ENCODE results near the gene ZNF648.
"Not testable (repeated sequence)": the region's sequence is repeated elsewhere in the genome, so short reads cannot be mapped to it uniquely, and the experiment has no call there.

Gene ZNF648

DNA sequence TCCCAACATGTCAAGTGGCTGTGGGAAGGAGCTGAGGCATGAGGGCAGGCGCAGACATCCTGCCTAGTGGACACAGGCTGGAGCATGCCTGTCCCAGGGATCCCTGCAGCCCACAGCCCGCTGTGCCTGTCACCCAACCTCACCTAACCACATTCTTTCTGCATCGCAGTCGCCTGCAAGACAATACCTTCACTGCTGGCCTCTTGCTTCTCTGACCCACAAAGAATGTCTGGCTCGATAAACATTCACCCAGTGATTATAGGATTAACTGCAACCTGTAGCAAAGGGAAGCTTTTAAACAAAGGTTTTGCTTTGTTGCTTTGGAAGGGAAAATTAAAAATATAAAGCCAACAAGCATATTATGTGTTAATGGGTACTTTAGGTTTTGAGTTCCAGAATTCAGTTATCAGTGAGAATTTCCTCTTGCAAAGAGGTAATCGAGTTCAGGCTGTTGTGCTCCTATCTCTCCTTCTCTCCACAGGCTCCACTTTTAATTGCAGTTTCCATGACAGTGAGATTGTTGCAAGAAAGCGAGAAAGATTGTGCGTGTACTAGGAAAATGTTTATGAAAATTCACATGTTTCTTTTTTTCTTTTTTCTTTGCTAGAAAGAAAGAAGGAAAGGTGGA, 40.0 kb upstream of the ZNF648 start:
- Histone ChIP-seq H3K4me1 (ENCODE audit: insufficient read depth, poor library complexity, severe bottlenecking) (peaks cover 20% of the 10 kb centered on the region), H3K9me3 (ENCODE audit: severe bottlenecking) (peaks cover 1% of the 10 kb centered on the region), H3K27me3 (ENCODE audit: insufficient read depth, poor library complexity, severe bottlenecking) (no peaks in the 10 kb centered on the region), H3K36me3 (ENCODE audit: low read depth) (no peaks in the 10 kb centered on the region), H3K27ac (ENCODE audit: poor library complexity, severe bottlenecking) (peak overlapping the region; percentile 53), H3K4me3 (ENCODE audit: severe bottlenecking) (no peak overlapping the region)
- ATAC-seq (ENCODE audit: low read depth) (peak; percentile 97), DNase-seq (ENCODE audit: low spot score) (peak; percentile 69)
- TF ChIP-seq, protein P1, sequence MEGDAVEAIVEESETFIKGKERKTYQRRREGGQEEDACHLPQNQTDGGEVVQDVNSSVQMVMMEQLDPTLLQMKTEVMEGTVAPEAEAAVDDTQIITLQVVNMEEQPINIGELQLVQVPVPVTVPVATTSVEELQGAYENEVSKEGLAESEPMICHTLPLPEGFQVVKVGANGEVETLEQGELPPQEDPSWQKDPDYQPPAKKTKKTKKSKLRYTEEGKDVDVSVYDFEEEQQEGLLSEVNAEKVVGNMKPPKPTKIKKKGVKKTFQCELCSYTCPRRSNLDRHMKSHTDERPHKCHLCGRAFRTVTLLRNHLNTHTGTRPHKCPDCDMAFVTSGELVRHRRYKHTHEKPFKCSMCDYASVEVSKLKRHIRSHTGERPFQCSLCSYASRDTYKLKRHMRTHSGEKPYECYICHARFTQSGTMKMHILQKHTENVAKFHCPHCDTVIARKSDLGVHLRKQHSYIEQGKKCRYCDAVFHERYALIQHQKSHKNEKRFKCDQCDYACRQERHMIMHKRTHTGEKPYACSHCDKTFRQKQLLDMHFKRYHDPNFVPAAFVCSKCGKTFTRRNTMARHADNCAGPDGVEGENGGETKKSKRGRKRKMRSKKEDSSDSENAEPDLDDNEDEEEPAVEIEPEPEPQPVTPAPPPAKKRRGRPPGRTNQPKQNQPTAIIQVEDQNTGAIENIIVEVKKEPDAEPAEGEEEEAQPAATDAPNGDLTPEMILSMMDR (IDR thresholded peaks at IDR 0.05; ENCODE audit: poor library complexity, severe bottlenecking) = no peak

DNA sequence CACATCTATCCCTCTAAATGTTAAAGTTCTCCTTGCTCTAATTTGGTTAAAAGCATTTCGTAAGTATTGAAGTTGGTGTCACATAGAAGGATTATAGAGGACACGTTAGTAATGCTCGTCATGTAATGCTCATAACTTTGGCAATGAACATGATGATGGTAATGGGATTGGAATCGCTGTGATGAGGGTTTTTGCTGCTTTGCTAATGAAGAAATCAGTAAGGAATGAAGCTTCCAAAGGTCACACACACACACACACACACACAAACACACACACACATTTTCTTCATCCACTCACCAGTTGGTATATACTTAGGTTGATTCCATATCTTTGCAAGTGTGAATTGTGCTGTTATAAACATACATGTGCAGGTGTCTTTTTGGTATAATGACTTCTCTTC, 36.8 kb upstream of the ZNF648 start:
- H3K27ac ChIP-seq (ENCODE audit: poor library complexity, severe bottlenecking) = no peak overlapping the region
- TF ChIP-seq, protein P1 (IDR thresholded peaks at IDR 0.05; ENCODE audit: poor library complexity, severe bottlenecking) = no peak
- H3K9me3 ChIP-seq (ENCODE audit: severe bottlenecking) = no peaks in the 10 kb centered on the region
- no peaks in the 10 kb centered on the region for H3K36me3 ChIP-seq (ENCODE audit: low read depth)
- H3K27me3 ChIP-seq (ENCODE audit: insufficient read depth, poor library complexity, severe bottlenecking) = no peaks in the 10 kb centered on the region
- ATAC-seq (ENCODE audit: low read depth) (no peak), DNase-seq (ENCODE audit: low spot score) (no peak)
- H3K4me1 ChIP-seq (ENCODE audit: insufficient read depth, poor library complexity, severe bottlenecking) = peaks cover 18% of the 10 kb centered on the region
- no peak overlapping the region for H3K4me3 ChIP-seq (ENCODE audit: severe bottlenecking)

DNA sequence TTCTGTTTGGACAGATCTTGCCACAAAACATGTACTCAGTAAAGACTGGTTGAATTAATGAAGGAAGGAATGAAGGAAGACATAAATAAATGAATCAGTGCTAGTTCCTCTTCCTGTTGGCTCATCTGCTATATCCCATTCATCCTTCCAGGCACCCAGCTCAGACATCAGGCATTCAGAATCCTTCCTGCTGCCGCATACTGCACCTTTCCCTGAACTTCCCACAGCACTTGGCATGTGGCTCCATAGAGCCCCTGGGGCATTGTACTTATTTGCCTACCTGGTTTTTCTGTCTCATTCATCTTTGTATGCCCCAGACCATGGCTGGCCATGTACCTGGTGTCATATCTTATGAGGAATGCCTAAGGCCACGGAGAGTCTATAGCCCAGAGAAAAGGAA, 34.4 kb upstream of the ZNF648 start:
- Histone ChIP-seq H3K27ac (ENCODE audit: poor library complexity, severe bottlenecking) (no peak overlapping the region), H3K4me1 (ENCODE audit: insufficient read depth, poor library complexity, severe bottlenecking) (peaks cover 2% of the 10 kb centered on the region), H3K27me3 (ENCODE audit: insufficient read depth, poor library complexity, severe bottlenecking) (no peaks in the 10 kb centered on the region), H3K4me3 (ENCODE audit: severe bottlenecking) (no peak overlapping the region), H3K9me3 (ENCODE audit: severe bottlenecking) (no peaks in the 10 kb centered on the region), H3K36me3 (ENCODE audit: low read depth) (no peaks in the 10 kb centered on the region)
- ATAC-seq (ENCODE audit: low read depth) (peak; percentile 64; the same call in 1 of the 3 replicates), DNase-seq (ENCODE audit: low spot score) (no peak)
- TF ChIP-seq, protein P1 (IDR thresholded peaks at IDR 0.05; ENCODE audit: poor library complexity, severe bottlenecking) = no peak

DNA sequence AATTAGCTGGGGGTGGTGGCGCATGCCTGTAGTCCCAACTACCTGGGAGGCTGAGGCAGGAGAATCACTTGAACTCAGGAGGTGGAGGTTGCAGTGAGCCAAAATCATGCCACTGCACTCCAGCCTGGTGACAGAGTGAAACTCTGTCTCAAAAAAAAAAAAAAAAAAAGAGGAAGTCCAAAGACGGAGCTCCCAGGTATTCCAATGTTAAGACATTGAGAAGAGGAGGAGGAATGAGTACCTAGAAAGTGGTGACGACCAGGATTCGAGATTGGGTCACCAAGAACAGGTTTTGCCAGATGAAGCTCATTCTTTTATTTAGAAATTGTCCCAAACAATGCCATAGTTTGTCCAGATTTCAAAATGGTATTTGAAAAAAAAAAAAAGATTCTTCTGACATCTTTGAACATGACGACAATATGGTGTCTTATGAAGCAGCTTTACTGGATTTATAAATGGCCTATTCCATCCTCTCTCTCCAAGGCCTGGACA, 33.0 kb upstream of the ZNF648 start:
- not testable (repeated sequence) for H3K9me3 ChIP-seq (ENCODE audit: severe bottlenecking); ATAC-seq (ENCODE audit: low read depth); DNase-seq (ENCODE audit: low spot score); H3K36me3 ChIP-seq (ENCODE audit: low read depth); H3K4me1 ChIP-seq (ENCODE audit: insufficient read depth, poor library complexity, severe bottlenecking); H3K27me3 ChIP-seq (ENCODE audit: insufficient read depth, poor library complexity, severe bottlenecking); H3K27ac ChIP-seq (ENCODE audit: poor library complexity, severe bottlenecking); H3K4me3 ChIP-seq (ENCODE audit: severe bottlenecking)

DNA sequence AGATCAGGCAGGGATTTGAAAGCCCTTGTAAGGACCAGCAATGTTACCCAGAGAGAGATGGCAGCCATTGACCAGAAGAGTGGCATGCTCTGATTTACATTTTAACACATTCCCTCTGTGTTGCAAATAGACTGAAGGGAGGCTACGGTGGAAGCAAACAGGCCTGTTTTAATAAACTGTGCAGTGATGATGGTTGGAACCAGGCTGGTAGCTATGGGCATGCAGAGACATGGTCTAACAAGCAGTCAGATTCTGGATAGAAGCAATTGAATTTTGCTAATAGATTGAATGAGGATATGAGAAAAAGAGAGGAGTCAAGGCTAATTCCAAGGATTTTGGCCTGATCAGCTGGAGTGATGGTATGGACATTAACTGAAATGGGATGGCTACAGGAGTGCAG, 32.3 kb upstream of the ZNF648 start:
- Histone ChIP-seq H3K4me1 (ENCODE audit: insufficient read depth, poor library complexity, severe bottlenecking) (no peaks in the 10 kb centered on the region), H3K36me3 (ENCODE audit: low read depth) (no peaks in the 10 kb centered on the region), H3K27ac (ENCODE audit: poor library complexity, severe bottlenecking) (no peak overlapping the region), H3K9me3 (ENCODE audit: severe bottlenecking) (no peaks in the 10 kb centered on the region), H3K4me3 (ENCODE audit: severe bottlenecking) (no peak overlapping the region), H3K27me3 (ENCODE audit: insufficient read depth, poor library complexity, severe bottlenecking) (no peaks in the 10 kb centered on the region)
- DNase-seq (ENCODE audit: low spot score) (no peak), ATAC-seq (ENCODE audit: low read depth) (no peak)
- TF ChIP-seq, protein P1 (IDR thresholded peaks at IDR 0.05; ENCODE audit: poor library complexity, severe bottlenecking) = no peak

All from RWPE2 (cell line).